Activated CD4-positive, alpha-beta memory T cell treated with anti-CD3 and anti-CD28 coated beads for 36 hours (primary cell): ENCODE results near the gene ZNF346. TPM values are rescaled to one million over a fixed set of nuclear protein-coding genes. Genes with fewer than 3 reads are reported as not detected.

Experiments
- CTCF ChIA-PET: fragments of 350-600 bp; sonication (Branson Sonifier 250); formaldehyde crosslinking; loops from one replicate; lab custom pipeline; 2021; ENCODE audit warnings: antibody characterized with exemption, inconsistent platforms; lab: Charles Lee
- POLR2A ChIA-PET: fragments of 350-600 bp; sonication (Branson Sonifier 250); formaldehyde crosslinking; loops from one replicate; lab custom pipeline; 2021; ENCODE audit warnings: antibody characterized with exemption; lab: Charles Lee
- DNase-seq: peaks from one replicate; pipeline ENCODE4 v3.0.0-alpha.2; 2020
- H3K27ac Mint-ChIP-seq: one replicate; pipeline ENCODE4 v1.8.0; 2021; ENCODE audit warnings: mixed read lengths
- H3K27me3 Mint-ChIP-seq: one replicate; pipeline ENCODE4 v1.8.0; 2021; ENCODE audit warnings: mixed read lengths
- H3K36me3 Mint-ChIP-seq: one replicate; pipeline ENCODE4 v1.8.0; 2021; ENCODE audit warnings: mixed read lengths
- H3K4me1 Mint-ChIP-seq: one replicate; pipeline ENCODE4 v1.8.0; 2021; ENCODE audit warnings: low read depth, mixed read lengths
- H3K4me3 Mint-ChIP-seq: one replicate; pipeline ENCODE4 v1.8.0; 2021; ENCODE audit warnings: mild to moderate bottlenecking, mixed read lengths
- H3K9me3 Mint-ChIP-seq: one replicate; pipeline ENCODE4 v1.8.0; 2021; ENCODE audit warnings: mixed read lengths
- intact Hi-C: fragments of 100-400 bp; cut with micrococcal nuclease; formaldehyde crosslinking; loops from one replicate; pipeline ENCODE4 v1.15.1; 2023
- total RNA-seq, 2 experiments: library from RNA; stranded (reverse); gene quantifications; one replicate each; pipeline ENCODE4 v1.2.3, GENCODE V29; 2021

The ZNF346 gene
- total RNA-seq, 2 experiments from 2014 or later: 12.7 to 15.6 TPM

GRCh38 chr5:177089127-177089526 is 66.6 kb downstream of the ZNF346 start:
- CTCF ChIA-PET: interaction anchor here (0.6 to 8.2 kb wide), 4 partner anchors 17 to 25 kb away, joined by 4 to 76 read pairs (median 4); no protein-coding TSS in a partner anchor

GRCh38 chr5:177089825-177090641 is 67.5 kb downstream of the ZNF346 start:
- H3K36me3 Mint-ChIP-seq: no peaks in the 10 kb centered on the region

More at GRCh38 chr5:177089127-177089526, 66.6 kb downstream of the ZNF346 start:
- H3K27ac Mint-ChIP-seq: no peak overlapping the region
- intact Hi-C loops: no loop called here
- H3K4me1 Mint-ChIP-seq: peaks cover 4% of the 10 kb centered on the region
- H3K36me3 Mint-ChIP-seq: no peaks in the 10 kb centered on the region
- H3K27me3 Mint-ChIP-seq: peaks cover 8% of the 10 kb centered on the region
- no peak overlapping the region for H3K4me3 Mint-ChIP-seq
- POLR2A ChIA-PET: no interaction called here
- no peak for DNase-seq
- H3K9me3 Mint-ChIP-seq: no peaks in the 10 kb centered on the region

DNA sequence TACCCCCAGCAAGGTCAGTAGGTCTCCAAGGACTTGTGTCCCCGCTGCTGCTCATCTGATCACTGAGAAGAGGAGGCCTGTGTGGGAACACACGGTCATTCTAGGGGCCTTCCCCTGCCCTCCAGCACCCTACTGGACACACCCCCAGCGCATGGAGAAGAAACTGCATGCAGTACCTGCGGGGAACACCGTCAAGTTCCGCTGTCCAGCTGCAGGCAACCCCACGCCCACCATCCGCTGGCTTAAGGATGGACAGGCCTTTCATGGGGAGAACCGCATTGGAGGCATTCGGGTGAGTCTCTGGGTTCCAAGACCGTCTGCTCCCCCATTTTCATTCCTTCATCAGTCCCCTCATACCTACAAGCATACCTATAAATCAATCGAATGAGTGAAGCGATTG is 68.3 kb downstream of the ZNF346 start:
- peaks cover 8% of the 10 kb centered on the region for H3K27me3 Mint-ChIP-seq
- H3K36me3 Mint-ChIP-seq: no peaks in the 10 kb centered on the region
- H3K4me1 Mint-ChIP-seq: peaks cover 4% of the 10 kb centered on the region
- H3K9me3 Mint-ChIP-seq: no peaks in the 10 kb centered on the region
- ChIA-PET CTCF (interaction anchor here (1.7 kb wide), 1 partner anchor 21 kb away, joined by 4 read pairs; no protein-coding TSS in a partner anchor), POLR2A (no interaction called here)
- DNase-seq: no peak
- intact Hi-C loops: no loop called here
- no peak overlapping the region for H3K27ac Mint-ChIP-seq
- no peak overlapping the region for H3K4me3 Mint-ChIP-seq

More at GRCh38 chr5:177089825-177090641, 67.5 kb downstream of the ZNF346 start:
- Mint-ChIP-seq H3K4me1 (peaks cover 4% of the 10 kb centered on the region), H3K9me3 (no peaks in the 10 kb centered on the region), H3K27me3 (peaks cover 8% of the 10 kb centered on the region), H3K27ac (no peak overlapping the region), H3K4me3 (no peak overlapping the region)
- ChIA-PET CTCF (interaction anchor here (0.6 to 1.7 kb wide), 3 partner anchors 18 to 24 kb away, joined by 4 read pairs; no protein-coding TSS in a partner anchor), POLR2A (no interaction called here)
- no peak for DNase-seq
- intact Hi-C loops: no loop called here

- intact Hi-C loops: no loop called here
- Mint-ChIP-seq H3K27ac (no peak overlapping the region), H3K36me3 (no peaks in the 10 kb centered on the region), H3K4me1 (peaks cover under 1% of the 10 kb centered on the region), H3K27me3 (peaks cover 8% of the 10 kb centered on the region), H3K9me3 (no peaks in the 10 kb centered on the region), H3K4me3 (no peak overlapping the region)
- DNase-seq: no peak
- CTCF ChIA-PET: no interaction called here
- POLR2A ChIA-PET: no interaction called here
Observed at GRCh38 chr5:177091232-177091631, 68.7 kb downstream of the ZNF346 start.

- CTCF ChIA-PET: interaction anchor here (1.5 kb wide), 1 partner anchor 21 kb away, joined by 4 read pairs; no protein-coding TSS in a partner anchor
- H3K27ac Mint-ChIP-seq: no peak overlapping the region
- POLR2A ChIA-PET: no interaction called here
Observed at GRCh38 chr5:177092178-177093081, 69.9 kb downstream of the ZNF346 start.

GRCh38 chr5:177093082-177093712 is 70.7 kb downstream of the ZNF346 start:
- intact Hi-C loops: no loop called here
- H3K27me3 Mint-ChIP-seq: peaks cover 5% of the 10 kb centered on the region
- H3K4me1 Mint-ChIP-seq: no peaks in the 10 kb centered on the region
- no peak for DNase-seq
- H3K9me3 Mint-ChIP-seq: no peaks in the 10 kb centered on the region
- POLR2A ChIA-PET: no interaction called here
- no peak overlapping the region for H3K4me3 Mint-ChIP-seq
- H3K36me3 Mint-ChIP-seq: no peaks in the 10 kb centered on the region
- no peak overlapping the region for H3K27ac Mint-ChIP-seq
- CTCF ChIA-PET: interaction anchor here (1.5 kb wide), 1 partner anchor 22 kb away, joined by 4 read pairs; no protein-coding TSS in a partner anchor

More at GRCh38 chr5:177092178-177093081, 69.9 kb downstream of the ZNF346 start:
- Mint-ChIP-seq H3K36me3 (no peaks in the 10 kb centered on the region), H3K9me3 (no peaks in the 10 kb centered on the region), H3K4me3 (no peak overlapping the region), H3K4me1 (no peaks in the 10 kb centered on the region), H3K27me3 (peaks cover 8% of the 10 kb centered on the region)
- DNase-seq: no peak
- intact Hi-C loops: no loop called here

GRCh38 chr5:177093803-177094202 is 71.3 kb downstream of the ZNF346 start:
- H3K27ac Mint-ChIP-seq: no peak overlapping the region
- no peaks in the 10 kb centered on the region for H3K9me3 Mint-ChIP-seq
- H3K4me3 Mint-ChIP-seq: no peak overlapping the region
- no peaks in the 10 kb centered on the region for H3K4me1 Mint-ChIP-seq
- peaks cover 3% of the 10 kb centered on the region for H3K27me3 Mint-ChIP-seq
- ChIA-PET POLR2A (no interaction called here), CTCF (no interaction called here)
- no peaks in the 10 kb centered on the region for H3K36me3 Mint-ChIP-seq
- intact Hi-C loops: no loop called here
- no peak for DNase-seq

DNA sequence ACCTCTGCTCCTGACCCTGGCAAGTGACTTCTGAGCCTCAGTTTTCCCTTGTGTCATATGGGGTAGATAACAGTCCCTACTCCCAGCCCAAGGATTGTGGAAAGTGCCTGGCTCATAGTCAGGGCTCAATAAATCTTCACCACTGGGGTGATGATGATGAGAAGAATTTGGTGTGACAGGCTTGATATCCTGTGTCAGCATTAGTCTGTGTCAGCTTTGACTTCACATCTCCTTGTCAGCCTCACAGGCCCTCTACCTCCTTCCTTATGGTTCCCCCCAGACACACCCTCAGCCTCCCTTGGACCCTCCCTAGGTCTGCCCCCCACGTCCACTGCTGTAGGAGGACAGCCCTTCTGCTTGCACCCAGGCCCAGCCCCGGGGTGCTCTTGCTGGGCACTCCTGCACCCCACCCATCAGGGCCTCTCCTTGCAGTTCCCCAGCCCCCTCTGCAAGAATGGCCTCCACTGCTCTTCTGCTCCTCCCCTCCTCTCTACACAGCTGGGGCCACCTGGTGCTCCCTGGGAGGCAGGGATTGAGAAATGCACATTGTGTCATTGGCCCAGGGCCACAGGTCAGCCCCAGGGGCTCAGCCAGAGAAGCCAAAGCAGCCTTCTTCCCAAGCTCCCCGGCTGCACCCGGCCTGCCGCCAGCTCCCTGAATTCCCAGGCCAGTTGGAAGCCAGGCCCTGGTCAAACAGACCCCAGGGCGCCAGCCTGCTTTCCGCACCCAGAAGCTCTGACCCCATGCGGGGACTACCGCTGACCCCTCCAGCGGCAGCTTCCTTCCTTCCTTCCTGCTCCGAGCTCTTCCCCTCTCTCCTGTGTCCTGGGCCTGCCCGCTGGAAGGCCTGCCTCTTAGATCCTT is 72.0 kb downstream of the ZNF346 start:
- Mint-ChIP-seq H3K4me3 (no peak overlapping the region), H3K27ac (no peak overlapping the region), H3K36me3 (no peaks in the 10 kb centered on the region), H3K9me3 (no peaks in the 10 kb centered on the region), H3K4me1 (no peaks in the 10 kb centered on the region), H3K27me3 (no peaks in the 10 kb centered on the region)
- CTCF ChIA-PET: no interaction called here
- DNase-seq: no peak
- POLR2A ChIA-PET: no interaction called here
- intact Hi-C loops: no loop called here

DNA sequence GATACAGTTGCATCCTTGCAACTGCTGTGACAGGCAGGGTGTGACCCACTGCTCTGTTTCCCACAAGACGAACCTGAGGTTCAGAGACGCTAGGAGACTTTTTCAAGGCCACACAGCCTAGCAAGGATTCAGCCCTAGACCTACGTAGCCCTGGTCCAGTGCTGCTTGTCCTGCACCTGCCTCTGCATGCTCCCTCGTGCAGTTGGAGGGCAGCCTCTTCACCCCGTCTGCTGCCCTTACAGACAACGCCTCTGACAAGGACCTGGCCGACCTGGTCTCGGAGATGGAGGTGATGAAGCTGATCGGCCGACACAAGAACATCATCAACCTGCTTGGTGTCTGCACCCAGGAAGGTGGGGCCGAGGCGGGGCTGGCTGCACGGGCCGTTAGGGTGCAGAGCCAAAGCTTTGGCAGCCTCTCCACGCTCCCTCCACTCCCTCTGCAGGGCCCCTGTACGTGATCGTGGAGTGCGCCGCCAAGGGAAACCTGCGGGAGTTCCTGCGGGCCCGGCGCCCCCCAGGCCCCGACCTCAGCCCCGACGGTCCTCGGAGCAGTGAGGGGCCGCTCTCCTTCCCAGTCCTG is 72.7 kb downstream of the ZNF346 start:
- H3K4me1 Mint-ChIP-seq: no peaks in the 10 kb centered on the region
- H3K36me3 Mint-ChIP-seq: no peaks in the 10 kb centered on the region
- POLR2A ChIA-PET: no interaction called here
- no peak overlapping the region for H3K27ac Mint-ChIP-seq
- H3K4me3 Mint-ChIP-seq: no peak overlapping the region
- no peaks in the 10 kb centered on the region for H3K27me3 Mint-ChIP-seq
- DNase-seq: no peak
- no peaks in the 10 kb centered on the region for H3K9me3 Mint-ChIP-seq
- intact Hi-C loops: no loop called here
- CTCF ChIA-PET: no interaction called here

DNA sequence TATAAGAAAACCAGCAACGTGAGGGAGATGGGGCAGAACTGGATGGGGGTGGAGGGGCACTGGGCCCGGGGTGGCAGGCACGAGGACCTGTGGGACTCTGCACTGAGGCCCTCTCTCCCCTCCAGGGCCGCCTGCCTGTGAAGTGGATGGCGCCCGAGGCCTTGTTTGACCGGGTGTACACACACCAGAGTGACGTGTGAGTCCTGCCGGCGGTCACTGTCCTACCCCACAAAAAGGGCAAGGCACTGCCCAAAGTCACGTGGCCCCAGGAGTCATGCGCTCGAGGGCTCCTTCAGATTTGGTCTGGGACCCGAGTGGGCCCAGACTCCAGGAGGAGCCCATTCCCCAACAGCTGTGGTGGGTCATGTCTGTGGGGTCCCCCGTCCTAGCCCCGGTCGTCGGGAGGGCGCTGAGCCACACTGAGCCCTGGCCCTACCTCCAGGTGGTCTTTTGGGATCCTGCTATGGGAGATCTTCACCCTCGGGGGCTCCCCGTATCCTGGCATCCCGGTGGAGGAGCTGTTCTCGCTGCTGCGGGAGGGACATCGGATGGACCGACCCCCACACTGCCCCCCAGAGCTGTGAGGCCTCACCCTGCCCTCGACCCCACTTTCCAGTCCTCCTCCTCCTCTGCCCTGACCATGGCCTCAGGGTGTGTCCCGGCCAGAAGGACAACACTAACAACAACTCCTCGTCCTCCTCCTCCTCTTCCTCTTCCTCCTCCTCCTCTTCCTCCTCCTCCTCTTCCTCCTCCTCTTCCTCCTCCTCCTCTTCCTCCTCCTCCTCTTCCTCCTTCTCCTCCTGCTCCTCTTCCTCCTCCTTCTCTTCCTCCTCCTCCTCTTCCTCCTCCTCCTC is 73.9 kb downstream of the ZNF346 start:
- DNase-seq: no peak
- Mint-ChIP-seq H3K9me3 (no peaks in the 10 kb centered on the region), H3K36me3 (no peaks in the 10 kb centered on the region), H3K4me1 (no peaks in the 10 kb centered on the region), H3K27ac (no peak overlapping the region), H3K4me3 (no peak overlapping the region), H3K27me3 (peaks cover 2% of the 10 kb centered on the region)
- CTCF ChIA-PET: interaction anchor here (0.8 to 2.0 kb wide), 3 partner anchors 14 to 25 kb away, joined by 3 to 4 read pairs (median 4); no protein-coding TSS in a partner anchor
- POLR2A ChIA-PET: no interaction called here
- intact Hi-C loops: no loop called here
